GM12892 (cell line): ENCODE results near the gene PDCD1LG2.

Source experiments
- POLR2A ChIP-seq: IDR thresholded peaks from 2 replicates; pipeline ENCODE4 v1.6.1; 2011; ENCODE audit warnings: low read depth, low read length, control low read depth
- POLR2AphosphoS5 ChIP-seq: IDR thresholded peaks from 2 replicates; pipeline ENCODE4 v1.6.1; 2011; ENCODE audit warnings: low read depth, low read length, control low read depth

DNA sequence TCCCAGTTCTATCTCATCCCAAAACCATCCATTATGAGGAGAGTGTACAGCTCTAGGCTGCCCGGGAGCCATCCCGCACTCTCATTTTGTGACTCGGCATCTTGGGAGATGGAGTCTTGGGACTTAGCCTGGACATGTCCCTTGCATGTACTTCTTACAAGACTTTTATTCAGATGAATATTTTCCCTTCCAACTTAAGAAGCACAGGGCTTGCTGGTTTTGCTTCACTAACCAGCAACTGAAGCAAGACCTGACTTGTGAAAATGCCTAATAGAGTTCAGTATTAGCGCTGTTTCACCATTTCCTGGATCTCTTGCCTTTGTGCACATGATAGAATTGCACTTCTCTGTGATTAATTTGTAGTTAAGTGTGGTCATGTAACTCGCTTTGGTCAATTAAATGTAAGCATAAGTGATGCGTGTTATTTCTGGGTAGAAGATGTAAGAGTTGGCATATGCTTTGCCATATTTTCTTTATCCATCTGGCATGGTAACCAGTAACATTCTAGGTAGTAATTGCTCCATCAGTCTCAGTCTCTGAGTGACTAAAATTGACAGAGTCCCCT is 55.8 kb downstream of the PDCD1LG2 start:
- TF ChIP-seq POLR2A (no peak), POLR2AphosphoS5 (no peak)
